ENCODE measurements around the gene C18orf54. TPM values are rescaled to one million over a fixed set of nuclear protein-coding genes. Genes with fewer than 3 reads are reported as not detected.
A peak's percentile ranks its signal among the peaks of the same experiment; 100 is the strongest.
"Not testable (repeated sequence)": the region's sequence is repeated elsewhere in the genome, so short reads cannot be mapped to it uniquely, and the experiment has no call there.

C18orf54 gene
- 5.5 and 7.2 TPM in 2 replicates for total RNA-seq (2022)
- percentile 58 among the genes with signal in this experiment for Bru-seq, nascent RNA
- BruChase-seq, experiment 1, labeled RNA remaining after a 2-hour chase = percentile 70 among the genes with signal in this experiment
- BruChase-seq, experiment 2, labeled RNA remaining after a 6-hour chase = percentile 63 among the genes with signal in this experiment
- long read RNA-seq, full-length matches to known transcripts = 1 of 5 reads
- long read RNA-seq, partial matches to known transcripts = 1 of 5 reads
- long read RNA-seq, other reads (novel, unspliced or antisense) = 3 of 5 reads

GRCh38 chr18:54357660-54358494 is at the start of gene C18orf54, which contains the start of gene STARD6:
C18orf54 (plus strand) TSS chr18:54357906; CDS start chr18:54360573, 2,667 bp downstream.
STARD6 (minus strand) TSS chr18:54357858; CDS start chr18:54354573, 3,285 bp downstream.
- no TSS peak for BruUV-seq (replicated peaks)
- POLR2A ChIA-PET = no interaction called here
- no peaks in the 10 kb centered on the region for H3K4me1 Mint-ChIP-seq (ENCODE audit: low read depth, unreplicated experiment)
- Histone ChIP-seq H3K4me1 (no peaks in the 10 kb centered on the region), H3K4me3 (ENCODE audit: low read depth, low read length) (peak within 1 kb of the TSS; percentile 74), H3K9me3 (no peaks in the 10 kb centered on the region), H3K27me3 (replicated peaks; ENCODE audit: control insufficient read depth, insufficient read depth, low read length) (no peaks in the 10 kb centered on the region), H3K36me3 (ENCODE audit: control insufficient read depth, insufficient read depth, low read length) (no peaks in the 10 kb centered on the region)
- H3K4me3 Mint-ChIP-seq (ENCODE audit: unreplicated experiment) = peak within 1 kb of the TSS; percentile 95
- CTCF ChIA-PET = interaction anchor here (1.0 kb wide), 1 partner anchor 41 kb away, joined by 4 read pairs; no protein-coding TSS in a partner anchor
- TF ChIP-seq CTCF (IDR thresholded peaks at IDR 0.05; ENCODE audit: insufficient read depth in 1 of 2, low read depth in 1 of 2, low read length in 1 of 2, severe bottlenecking in 1 of 2, unreplicated experiment in 1 of 2) = peak; percentile 27 to 54
- H3K27ac Mint-ChIP-seq (ENCODE audit: unreplicated experiment) = peak within 1 kb of the TSS; percentile 93
- peak; percentile 78 to 85 for DNase-seq
- no peaks in the 10 kb centered on the region for H3K36me3 Mint-ChIP-seq (ENCODE audit: insufficient read depth, unreplicated experiment)
- H3K9me3 Mint-ChIP-seq (ENCODE audit: unreplicated experiment) = no peaks in the 10 kb centered on the region
- intact Hi-C loops (cut with micrococcal nuclease; ENCODE audit: unreplicated experiment) = no loop called here
- H3K27me3 Mint-ChIP-seq (ENCODE audit: insufficient read depth, unreplicated experiment) = no peaks in the 10 kb centered on the region

- H3K36me3 Mint-ChIP-seq (ENCODE audit: insufficient read depth, unreplicated experiment); H3K4me1 Mint-ChIP-seq (ENCODE audit: low read depth, unreplicated experiment); H3K9me3 Mint-ChIP-seq (ENCODE audit: unreplicated experiment); BruUV-seq (replicated peaks); H3K27me3 Mint-ChIP-seq (ENCODE audit: insufficient read depth, unreplicated experiment); DNase-seq; H3K4me3 Mint-ChIP-seq (ENCODE audit: unreplicated experiment); H3K27ac Mint-ChIP-seq (ENCODE audit: unreplicated experiment); H3K9me3 ChIP-seq; H3K36me3 ChIP-seq (ENCODE audit: control insufficient read depth, insufficient read depth, low read length); H3K27me3 ChIP-seq (replicated peaks; ENCODE audit: control insufficient read depth, insufficient read depth, low read length); H3K4me3 ChIP-seq (ENCODE audit: low read depth, low read length); CTCF ChIA-PET; H3K4me1 ChIP-seq; intact Hi-C loops (cut with micrococcal nuclease; ENCODE audit: unreplicated experiment): not testable (repeated sequence)
- POLR2A ChIA-PET = interaction anchor here (0.7 kb wide), 1 partner anchor 10 kb away, joined by 3 read pairs; no protein-coding TSS in a partner anchor
Measured at GRCh38 chr18:54309564-54309963, 48.1 kb upstream of the C18orf54 start.

GRCh38 chr18:54316071-54316820 is 41.5 kb upstream of the C18orf54 start:
- H3K27me3 ChIP-seq (replicated peaks; ENCODE audit: control insufficient read depth, insufficient read depth, low read length) = no peaks in the 10 kb centered on the region
- no peaks in the 10 kb centered on the region for H3K27me3 Mint-ChIP-seq (ENCODE audit: insufficient read depth, unreplicated experiment)
- no peak overlapping the region for H3K4me3 Mint-ChIP-seq (ENCODE audit: unreplicated experiment)
- BruUV-seq (replicated peaks) = no TSS peak
- CTCF ChIA-PET = interaction anchor here (1.2 kb wide), 1 partner anchor 41 kb away, joined by 4 read pairs; the partner anchor contains the start of genes C18orf54 and STARD6
- H3K9me3 ChIP-seq = no peaks in the 10 kb centered on the region
- no peak for DNase-seq
- H3K36me3 ChIP-seq (ENCODE audit: control insufficient read depth, insufficient read depth, low read length) = no peaks in the 10 kb centered on the region
- H3K9me3 Mint-ChIP-seq (ENCODE audit: unreplicated experiment) = no peaks in the 10 kb centered on the region
- H3K4me1 Mint-ChIP-seq (ENCODE audit: low read depth, unreplicated experiment) = no peaks in the 10 kb centered on the region
- H3K27ac Mint-ChIP-seq (ENCODE audit: unreplicated experiment) = no peak overlapping the region
- H3K4me3 ChIP-seq (ENCODE audit: low read depth, low read length) = no peak overlapping the region
- POLR2A ChIA-PET = no interaction called here
- no peaks in the 10 kb centered on the region for H3K4me1 ChIP-seq
- intact Hi-C loops (cut with micrococcal nuclease; ENCODE audit: unreplicated experiment) = no loop called here
- no peak for TF ChIP-seq CTCF (IDR thresholded peaks at IDR 0.05; ENCODE audit: insufficient read depth in 1 of 2, low read depth in 1 of 2, low read length in 1 of 2, severe bottlenecking in 1 of 2, unreplicated experiment in 1 of 2)
- H3K36me3 Mint-ChIP-seq (ENCODE audit: insufficient read depth, unreplicated experiment) = no peaks in the 10 kb centered on the region
